ENCODE measurements around the gene SLC27A5.
A peak's percentile ranks its signal among the peaks of the same experiment; 100 is the strongest.
"Not testable (repeated sequence)": the region's sequence is repeated elsewhere in the genome, so short reads cannot be mapped to it uniquely, and the experiment has no call there.

The SLC27A5 gene

GRCh38 chr19:58451358-58452101 lies 60.3 kb downstream of the SLC27A5 start, which contains the start of gene ZNF324B:
Gene ZNF324B (plus strand): TSS chr19:58451622. CDS start chr19:58453702, 2,080 bp downstream.
- intact Hi-C loops (cut with DNase I), result no loop called here

GRCh38 chr19:58450856-58451357 lies 60.9 kb downstream of the SLC27A5 start:
- no peak for DNase-seq
- intact Hi-C loops (cut with DNase I), result no loop called here

More at GRCh38 chr19:58451358-58452101, 60.3 kb downstream of the SLC27A5 start, which contains the start of gene ZNF324B:
- DNase-seq, result peak; percentile 96 to 99 (median 98)

- intact Hi-C loops (cut with DNase I); DNase-seq: not testable (repeated sequence)
Observed at GRCh38 chr19:58449980-58450379, 61.8 kb downstream of the SLC27A5 start.

GRCh38 chr19:58448860-58449259 lies 62.9 kb downstream of the SLC27A5 start:
- intact Hi-C loops (cut with DNase I); DNase-seq: not testable (repeated sequence)

Data from head of caudate nucleus (tissue), 42 donors.